GM12872 (cell line): ENCODE results near the gene TNFRSF25.

Experiments
- TF ChIP-seq, protein P1 (sequence below): IDR thresholded peaks from 3 replicates; pipeline ENCODE4 v1.5.1; 2011; ENCODE audit warnings: low read depth, mild to moderate bottlenecking, low read length, moderate library complexity; ENCODE audit not compliant: insufficient read depth

The TNFRSF25 gene

DNA sequence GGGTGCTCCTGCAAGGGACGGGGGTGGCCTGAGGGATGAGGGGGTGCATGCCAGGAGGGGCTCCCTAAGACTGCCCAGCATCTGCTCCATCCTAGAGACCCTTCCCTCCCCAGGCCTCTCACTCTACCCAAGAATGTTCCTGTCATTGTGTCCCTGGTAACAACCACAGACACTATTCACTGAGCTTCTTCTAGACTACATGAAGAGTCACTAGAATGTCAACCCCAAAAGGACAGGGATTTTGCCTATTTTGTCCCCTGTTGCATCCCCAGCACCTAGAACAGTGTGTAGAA, 2.9 kb downstream of the TNFRSF25 start:
- TF ChIP-seq, protein P1, sequence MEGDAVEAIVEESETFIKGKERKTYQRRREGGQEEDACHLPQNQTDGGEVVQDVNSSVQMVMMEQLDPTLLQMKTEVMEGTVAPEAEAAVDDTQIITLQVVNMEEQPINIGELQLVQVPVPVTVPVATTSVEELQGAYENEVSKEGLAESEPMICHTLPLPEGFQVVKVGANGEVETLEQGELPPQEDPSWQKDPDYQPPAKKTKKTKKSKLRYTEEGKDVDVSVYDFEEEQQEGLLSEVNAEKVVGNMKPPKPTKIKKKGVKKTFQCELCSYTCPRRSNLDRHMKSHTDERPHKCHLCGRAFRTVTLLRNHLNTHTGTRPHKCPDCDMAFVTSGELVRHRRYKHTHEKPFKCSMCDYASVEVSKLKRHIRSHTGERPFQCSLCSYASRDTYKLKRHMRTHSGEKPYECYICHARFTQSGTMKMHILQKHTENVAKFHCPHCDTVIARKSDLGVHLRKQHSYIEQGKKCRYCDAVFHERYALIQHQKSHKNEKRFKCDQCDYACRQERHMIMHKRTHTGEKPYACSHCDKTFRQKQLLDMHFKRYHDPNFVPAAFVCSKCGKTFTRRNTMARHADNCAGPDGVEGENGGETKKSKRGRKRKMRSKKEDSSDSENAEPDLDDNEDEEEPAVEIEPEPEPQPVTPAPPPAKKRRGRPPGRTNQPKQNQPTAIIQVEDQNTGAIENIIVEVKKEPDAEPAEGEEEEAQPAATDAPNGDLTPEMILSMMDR: no peak

- TF ChIP-seq, protein P1: no peak
Observed at GRCh38 chr1:6462412-6463119, 3.4 kb downstream of the TNFRSF25 start.

DNA sequence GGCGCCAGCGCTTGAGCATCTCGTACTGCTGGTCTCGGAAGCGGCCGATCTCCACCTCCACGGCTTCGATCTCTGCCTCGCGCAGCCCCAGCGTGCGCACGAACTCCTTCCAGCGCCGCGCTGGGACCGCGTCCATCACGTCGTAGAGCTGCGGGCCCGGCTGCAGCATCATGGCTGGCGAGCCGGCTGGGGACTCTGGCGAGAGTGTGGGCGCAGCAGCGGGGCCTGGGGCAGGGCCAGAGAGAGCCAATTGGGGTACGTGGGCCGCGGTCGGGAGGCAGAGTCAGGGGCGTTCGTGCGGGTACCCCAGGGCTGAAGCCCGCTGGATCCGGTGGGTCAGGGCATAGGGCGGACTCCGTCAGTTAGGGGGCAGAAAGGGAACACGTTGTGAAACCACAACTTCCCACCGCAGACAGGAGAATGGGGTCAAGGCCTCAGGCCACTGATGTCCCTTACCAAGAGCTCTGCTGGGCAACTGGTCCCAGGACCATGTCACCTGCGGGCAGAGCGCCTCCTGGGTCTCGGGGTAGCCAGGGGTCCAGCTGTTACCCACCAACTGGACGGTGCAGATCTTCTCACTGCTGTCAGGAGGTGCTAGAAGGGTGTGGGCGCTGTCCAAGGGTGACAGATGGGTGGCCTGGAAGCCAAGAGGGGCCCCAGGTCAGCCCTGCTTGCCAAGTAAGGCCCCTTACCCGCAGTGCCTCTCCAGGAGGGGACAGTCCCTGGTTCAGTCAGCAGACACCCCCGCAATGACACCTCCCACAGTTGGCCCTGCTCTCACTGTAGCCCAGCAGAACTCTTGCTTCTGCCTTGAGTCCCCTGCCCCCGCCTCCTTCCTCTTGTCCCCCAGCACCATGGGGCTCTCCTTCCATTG, 4.2 kb downstream of the TNFRSF25 start:
- TF ChIP-seq, protein P1: no peak

DNA sequence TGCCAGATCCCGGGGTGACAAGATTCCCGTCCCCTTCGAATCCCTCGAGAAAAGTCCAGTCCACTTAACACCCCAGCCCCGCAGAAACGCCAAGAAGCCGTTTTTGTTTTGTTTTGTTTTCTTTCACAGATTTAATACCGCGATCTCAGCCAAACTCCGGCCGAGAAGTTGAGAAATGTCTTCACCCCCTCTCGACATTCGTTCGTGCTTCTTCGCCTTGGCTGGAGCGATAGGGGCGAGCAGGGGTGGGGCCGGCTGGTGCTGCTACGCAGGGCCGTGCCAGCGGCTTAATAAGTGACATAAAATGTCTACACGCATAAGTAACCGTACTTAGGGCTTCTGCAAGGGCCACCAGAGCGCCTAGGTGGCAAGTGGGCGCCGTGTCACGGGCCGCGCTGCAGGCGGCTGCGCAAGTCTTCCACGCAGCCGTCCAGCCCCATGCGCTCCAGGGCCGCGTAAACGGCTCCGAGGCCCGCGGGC, 4.9 kb downstream of the TNFRSF25 start:
- TF ChIP-seq, protein P1: no peak

GRCh38 chr1:6460301-6461050, 5.5 kb downstream of the TNFRSF25 start:
- TF ChIP-seq, protein P1: no peak

GRCh38 chr1:6459850-6460265, 6.1 kb downstream of the TNFRSF25 start:
- TF ChIP-seq, protein P1: no peak
